ENCODE results near the gene NTSR1.

Gene NTSR1

DNA sequence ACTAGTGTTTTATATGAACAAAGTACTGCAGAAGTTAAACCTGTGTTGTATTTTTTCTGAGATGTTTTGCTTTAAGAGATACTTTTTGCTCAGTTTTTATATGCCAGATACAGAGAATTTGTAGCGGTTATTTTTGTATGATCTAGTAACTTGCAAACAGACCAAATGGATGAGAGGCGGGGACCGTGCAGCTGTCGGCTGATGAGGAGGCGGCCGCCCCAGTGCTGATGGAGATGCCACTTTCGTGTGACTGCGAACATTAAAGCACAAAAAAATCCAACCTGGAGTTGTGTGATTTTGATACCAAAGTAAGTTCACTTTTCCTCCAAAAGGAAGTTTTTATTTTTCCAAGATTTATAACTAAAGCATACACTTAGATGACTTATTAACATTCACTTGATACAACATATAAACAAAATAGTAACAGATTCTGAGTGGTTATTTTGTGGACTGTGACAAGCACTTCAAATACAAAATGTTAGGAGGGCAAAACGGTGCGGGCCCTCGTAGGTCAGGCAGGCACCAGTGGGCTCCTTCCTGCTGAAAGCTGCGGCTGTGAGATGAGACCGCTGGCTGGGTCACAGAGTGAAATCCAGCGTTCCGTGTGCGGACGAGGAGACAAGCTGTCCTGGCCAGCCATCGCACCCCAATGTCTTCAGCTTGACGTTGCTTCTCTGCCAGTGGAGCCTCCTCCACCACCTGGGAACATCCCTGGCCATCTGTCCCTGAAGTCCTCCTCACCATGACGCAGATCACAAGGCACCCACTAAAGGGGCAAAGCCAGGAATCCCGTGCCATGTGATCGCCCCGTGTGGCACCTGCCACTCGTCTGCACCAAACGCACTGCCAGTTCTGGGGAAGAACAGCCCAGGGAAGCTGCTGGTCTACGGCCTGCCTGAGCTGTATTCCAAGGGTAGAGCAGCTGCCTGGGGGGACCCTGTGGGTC is 92.0 kb downstream of the NTSR1 start:
- TF ChIP-seq, protein P1, sequence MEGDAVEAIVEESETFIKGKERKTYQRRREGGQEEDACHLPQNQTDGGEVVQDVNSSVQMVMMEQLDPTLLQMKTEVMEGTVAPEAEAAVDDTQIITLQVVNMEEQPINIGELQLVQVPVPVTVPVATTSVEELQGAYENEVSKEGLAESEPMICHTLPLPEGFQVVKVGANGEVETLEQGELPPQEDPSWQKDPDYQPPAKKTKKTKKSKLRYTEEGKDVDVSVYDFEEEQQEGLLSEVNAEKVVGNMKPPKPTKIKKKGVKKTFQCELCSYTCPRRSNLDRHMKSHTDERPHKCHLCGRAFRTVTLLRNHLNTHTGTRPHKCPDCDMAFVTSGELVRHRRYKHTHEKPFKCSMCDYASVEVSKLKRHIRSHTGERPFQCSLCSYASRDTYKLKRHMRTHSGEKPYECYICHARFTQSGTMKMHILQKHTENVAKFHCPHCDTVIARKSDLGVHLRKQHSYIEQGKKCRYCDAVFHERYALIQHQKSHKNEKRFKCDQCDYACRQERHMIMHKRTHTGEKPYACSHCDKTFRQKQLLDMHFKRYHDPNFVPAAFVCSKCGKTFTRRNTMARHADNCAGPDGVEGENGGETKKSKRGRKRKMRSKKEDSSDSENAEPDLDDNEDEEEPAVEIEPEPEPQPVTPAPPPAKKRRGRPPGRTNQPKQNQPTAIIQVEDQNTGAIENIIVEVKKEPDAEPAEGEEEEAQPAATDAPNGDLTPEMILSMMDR (IDR thresholded peaks at IDR 0.05; ENCODE audit: insufficient read depth, low read depth, low read length, missing control alignments), result no peak
- no peak overlapping the region for H3K4me3 ChIP-seq (ENCODE audit: low read length)
- no peak for DNase-seq (ENCODE audit: low read depth)

DNA sequence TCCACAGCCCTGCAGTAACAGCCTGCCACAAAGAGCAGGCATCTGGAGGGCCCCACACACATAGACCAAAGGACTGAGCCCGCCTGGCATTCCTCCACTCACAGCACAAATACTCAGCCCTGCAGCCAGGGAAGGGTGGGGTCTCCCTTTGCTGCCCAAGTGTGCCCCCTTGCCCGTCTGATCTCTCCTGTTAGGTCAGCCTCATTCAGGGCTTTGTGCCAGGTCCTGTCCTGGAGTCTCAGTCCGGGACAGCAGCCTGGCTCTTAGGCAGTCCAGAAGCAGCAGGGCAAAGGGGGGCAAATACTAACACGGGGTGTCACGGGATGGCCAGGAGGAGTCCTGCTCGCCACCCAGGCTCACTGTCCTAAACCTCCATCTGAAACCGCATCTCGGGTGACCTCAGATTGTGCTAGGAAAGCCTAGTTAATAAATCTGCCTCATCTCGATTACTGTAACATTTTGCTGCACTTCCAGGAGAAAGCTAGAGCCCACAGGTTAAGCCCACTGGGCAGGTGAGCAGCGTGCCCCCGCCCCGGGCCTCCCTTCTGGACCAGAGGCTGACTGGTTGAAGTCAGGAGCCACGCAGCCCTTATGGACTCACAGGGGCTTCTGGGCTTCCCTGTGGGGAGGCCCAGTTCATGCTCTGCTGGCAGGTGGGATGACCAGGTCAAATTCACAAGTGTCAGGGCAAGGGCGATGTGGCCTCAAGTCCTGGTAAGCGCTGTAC is 92.8 kb downstream of the NTSR1 start:
- DNase-seq (ENCODE audit: low read depth), result no peak
- H3K4me3 ChIP-seq (ENCODE audit: low read length), result no peak overlapping the region
- TF ChIP-seq, protein P1 (IDR thresholded peaks at IDR 0.05; ENCODE audit: insufficient read depth, low read depth, low read length, missing control alignments), result no peak

DNA sequence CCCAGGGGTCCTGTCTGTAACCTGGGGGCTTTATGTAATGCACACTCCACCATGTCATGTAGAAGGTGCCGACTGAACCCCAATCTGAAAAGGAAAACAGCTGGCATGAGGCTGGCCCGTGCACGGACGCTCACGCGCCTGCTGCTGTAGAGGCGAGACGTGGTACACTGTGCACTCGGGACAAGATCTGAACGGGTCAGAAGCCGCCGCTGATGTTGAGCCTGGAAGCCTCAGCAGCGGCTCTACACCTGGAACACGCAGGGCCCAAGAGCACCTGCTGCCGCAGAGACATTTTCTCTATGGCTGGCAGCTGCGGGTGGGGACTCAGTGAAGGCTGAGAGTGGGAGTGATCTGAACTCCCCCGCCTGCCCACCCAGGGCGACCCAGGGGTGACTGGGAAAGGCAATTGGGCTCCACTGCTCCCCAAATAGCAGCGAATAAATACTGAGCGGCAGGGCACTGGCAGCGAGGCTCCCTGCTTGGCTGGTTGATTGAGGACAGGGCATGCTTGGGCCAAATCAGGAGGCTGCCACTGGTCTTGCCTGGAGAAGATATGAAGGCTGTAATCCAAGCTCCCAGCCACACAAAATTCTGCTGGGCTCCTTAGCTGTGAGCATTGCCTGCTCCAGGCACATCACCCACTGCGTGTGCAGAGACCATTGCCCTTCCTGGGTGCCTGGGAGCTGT is 93.5 kb downstream of the NTSR1 start:
- DNase-seq (ENCODE audit: low read depth), result no peak
- H3K4me3 ChIP-seq (ENCODE audit: low read length), result no peak overlapping the region

DNA sequence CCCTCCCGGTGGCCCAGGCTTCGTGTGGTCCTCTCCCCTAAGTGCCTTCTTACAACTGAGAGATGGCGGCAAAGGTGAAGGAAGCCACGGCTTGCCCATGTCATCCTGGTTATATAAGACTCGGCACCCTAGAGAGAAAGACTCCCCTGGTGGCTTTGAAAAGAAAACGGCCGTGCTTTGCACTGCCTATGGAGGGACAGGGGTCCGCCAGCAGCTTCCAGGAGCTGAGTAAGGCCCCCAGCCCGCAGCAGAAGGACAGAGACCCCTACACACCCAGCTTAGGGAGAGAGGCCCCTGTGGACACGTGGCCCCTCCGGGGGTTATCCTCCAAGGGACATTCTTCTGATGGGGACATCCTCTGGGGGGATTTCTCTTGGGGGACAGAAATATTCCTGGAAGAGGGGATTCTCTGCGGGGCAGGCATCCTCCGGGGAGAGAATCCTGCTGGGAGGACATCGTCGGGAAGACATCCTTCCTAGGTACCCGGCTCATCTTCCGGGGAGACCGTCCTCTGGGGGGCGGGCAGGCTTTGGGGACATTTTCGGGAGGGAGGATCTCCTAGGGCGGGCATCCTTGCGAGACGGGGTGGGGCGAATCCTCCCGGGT is 95.5 kb downstream of the NTSR1 start:
- DNase-seq (ENCODE audit: low read depth), result no peak
- TF ChIP-seq, protein P1 (IDR thresholded peaks at IDR 0.05; ENCODE audit: insufficient read depth, low read depth, low read length, missing control alignments), result no peak

More for the DNA sequence above, 93.5 kb downstream of the NTSR1 start:
- TF ChIP-seq, protein P1 (IDR thresholded peaks at IDR 0.05; ENCODE audit: insufficient read depth, low read depth, low read length, missing control alignments), result no peak

DNA sequence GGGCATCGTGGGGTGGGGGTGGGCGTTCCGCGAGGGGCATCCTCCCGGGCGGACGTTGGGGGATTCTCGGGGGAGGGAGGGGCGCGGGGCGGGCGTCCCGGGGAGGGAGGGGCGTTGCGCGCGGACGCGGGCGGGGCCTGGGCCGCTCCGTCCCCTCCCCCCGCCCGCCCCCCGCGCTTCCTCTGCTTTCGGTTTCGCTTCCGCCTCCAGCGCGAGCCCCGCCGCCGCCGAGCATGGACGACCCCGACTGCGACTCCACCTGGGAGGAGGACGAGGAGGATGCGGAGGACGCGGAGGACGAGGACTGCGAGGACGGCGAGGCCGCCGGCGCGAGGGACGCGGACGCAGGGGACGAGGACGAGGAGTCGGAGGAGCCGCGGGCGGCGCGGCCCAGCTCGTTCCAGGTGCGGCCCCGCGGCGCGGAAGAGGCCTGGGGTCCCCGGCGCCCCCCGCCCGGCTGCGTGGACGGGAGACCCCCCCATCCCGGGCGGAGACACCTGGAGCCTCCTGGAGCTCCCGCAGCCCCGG is 96.1 kb downstream of the NTSR1 start, which contains the start of gene OGFR:
OGFR (plus strand) TSS at position 209 of the 528 bp plus-strand sequence; CDS start at position 234, 25 bp downstream.
- H3K4me3 ChIP-seq (ENCODE audit: low read length), result peak within 1 kb of the TSS; percentile 61
- TF ChIP-seq, protein P1 (IDR thresholded peaks at IDR 0.05; ENCODE audit: insufficient read depth, low read depth, low read length, missing control alignments), result no peak
- peak; percentile 51 for DNase-seq (ENCODE audit: low read depth)

More for the DNA sequence above, 95.5 kb downstream of the NTSR1 start:
- no peak overlapping the region for H3K4me3 ChIP-seq (ENCODE audit: low read length)

DNA sequence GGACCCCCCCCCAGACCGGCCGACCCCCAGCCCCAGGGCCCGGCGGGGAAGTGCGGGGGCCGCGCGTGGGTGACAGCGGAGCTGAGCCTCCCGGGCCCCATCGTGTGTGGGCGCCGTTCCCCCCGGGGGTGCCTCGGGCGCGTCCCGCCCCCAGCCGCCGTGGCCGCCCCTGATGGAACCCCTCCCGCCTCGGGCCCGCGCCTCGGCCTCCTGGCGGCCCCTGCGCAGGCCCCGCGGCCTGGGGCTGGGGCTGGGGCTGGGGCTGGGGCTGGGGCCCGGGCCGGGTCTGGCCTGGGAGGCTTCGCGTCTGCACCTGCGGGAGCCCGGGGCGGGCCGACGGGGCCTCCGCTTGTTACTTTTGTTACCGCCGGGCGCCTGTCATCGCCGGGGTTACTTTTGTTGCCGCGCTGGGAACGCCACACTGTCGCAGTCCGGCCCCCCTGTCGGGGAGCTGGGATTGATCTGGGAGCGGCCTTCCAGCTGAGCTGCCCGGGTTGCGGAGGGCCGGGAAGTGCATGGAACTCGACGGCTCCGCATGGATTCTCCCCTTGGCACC is 96.6 kb downstream of the NTSR1 start:
- TF ChIP-seq, protein P1 (IDR thresholded peaks at IDR 0.05; ENCODE audit: insufficient read depth, low read depth, low read length, missing control alignments), result no peak
- DNase-seq (ENCODE audit: low read depth), result no peak
- H3K4me3 ChIP-seq (ENCODE audit: low read length), result peak overlapping the region; percentile 61
